Activated CD4-positive, alpha-beta T cell treated with anti-CD3 and anti-CD28 coated beads, Interleukin-2, amount 50 U/mL, for 48 hours (primary cell): ENCODE measurements around the gene HORMAD1.
A peak's percentile ranks its signal among the peaks of the same experiment; 100 is the strongest.
"Not testable (repeated sequence)": the region's sequence is repeated elsewhere in the genome, so short reads cannot be mapped to it uniquely, and the experiment has no call there.

ENCODE experiments used
- DNase-seq, 2 experiments: peaks; one replicate each; pipeline ENCODE4 v3.0.0-alpha.2; 2020

HORMAD1 gene, protein sequence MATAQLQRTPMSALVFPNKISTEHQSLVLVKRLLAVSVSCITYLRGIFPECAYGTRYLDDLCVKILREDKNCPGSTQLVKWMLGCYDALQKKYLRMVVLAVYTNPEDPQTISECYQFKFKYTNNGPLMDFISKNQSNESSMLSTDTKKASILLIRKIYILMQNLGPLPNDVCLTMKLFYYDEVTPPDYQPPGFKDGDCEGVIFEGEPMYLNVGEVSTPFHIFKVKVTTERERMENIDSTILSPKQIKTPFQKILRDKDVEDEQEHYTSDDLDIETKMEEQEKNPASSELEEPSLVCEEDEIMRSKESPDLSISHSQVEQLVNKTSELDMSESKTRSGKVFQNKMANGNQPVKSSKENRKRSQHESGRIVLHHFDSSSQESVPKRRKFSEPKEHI

DNA sequence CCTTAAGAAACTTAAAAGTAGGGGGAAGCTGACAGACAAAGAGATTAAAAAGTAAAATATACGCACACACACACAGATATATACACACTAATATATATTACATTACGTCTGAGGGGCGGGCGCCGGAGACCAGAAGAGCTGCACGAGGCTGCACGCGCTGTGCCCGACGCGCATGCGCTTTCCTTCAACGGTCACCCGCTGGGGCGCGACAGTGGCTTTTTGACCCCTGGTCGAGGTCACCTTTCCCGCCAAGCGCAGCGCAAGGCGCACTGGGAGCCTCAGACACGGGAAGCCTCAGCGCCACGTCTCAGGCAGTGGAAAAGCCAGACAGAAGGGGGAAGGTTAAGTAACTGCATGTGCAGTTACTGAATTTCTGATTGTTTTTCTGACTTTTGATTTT, at the start of gene HORMAD1:
TSS of gene HORMAD1 (minus strand) at position 193 of the 400 bp plus-strand sequence. CDS start 1,390 bp downstream, outside the sequence.
- DNase-seq: no peak

DNA sequence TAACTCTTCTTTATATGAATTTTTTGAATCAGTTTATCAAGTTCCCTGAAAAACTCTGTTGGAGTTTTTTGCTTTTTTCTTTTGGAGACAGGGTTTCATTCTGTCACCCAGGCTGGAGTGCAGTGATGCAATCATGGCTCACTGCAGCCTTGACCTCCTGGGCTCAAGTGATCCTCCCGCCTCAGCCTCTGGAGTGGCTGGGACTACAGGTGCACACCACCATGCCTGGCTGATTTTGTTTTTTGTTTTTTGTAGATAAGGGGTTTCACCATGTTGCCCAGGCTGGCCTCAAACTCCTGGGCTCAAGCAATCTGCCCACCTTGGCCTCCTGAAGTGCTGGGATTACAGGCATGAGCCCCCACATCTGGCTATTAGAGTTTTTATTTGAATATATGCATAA, 47.0 kb upstream of the HORMAD1 start:
- DNase-seq: not testable (repeated sequence)

DNA sequence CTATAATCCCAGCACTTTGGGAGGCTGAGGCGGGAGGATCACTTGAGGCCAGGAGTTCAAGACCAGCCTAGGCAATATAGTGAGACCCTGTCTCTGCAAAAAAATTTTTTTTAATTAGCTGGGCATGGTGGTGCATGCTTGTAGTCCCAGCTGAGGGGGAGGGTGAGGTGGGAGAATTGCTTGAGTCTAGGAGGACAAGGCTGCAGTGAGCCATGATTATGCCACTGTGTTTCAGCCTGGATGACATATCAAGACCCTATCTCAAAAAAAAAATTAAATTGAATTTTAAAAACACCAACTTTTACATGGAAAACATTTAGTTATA, 45.2 kb upstream of the HORMAD1 start:
- peak; percentile 5 to 8 for DNase-seq

DNA sequence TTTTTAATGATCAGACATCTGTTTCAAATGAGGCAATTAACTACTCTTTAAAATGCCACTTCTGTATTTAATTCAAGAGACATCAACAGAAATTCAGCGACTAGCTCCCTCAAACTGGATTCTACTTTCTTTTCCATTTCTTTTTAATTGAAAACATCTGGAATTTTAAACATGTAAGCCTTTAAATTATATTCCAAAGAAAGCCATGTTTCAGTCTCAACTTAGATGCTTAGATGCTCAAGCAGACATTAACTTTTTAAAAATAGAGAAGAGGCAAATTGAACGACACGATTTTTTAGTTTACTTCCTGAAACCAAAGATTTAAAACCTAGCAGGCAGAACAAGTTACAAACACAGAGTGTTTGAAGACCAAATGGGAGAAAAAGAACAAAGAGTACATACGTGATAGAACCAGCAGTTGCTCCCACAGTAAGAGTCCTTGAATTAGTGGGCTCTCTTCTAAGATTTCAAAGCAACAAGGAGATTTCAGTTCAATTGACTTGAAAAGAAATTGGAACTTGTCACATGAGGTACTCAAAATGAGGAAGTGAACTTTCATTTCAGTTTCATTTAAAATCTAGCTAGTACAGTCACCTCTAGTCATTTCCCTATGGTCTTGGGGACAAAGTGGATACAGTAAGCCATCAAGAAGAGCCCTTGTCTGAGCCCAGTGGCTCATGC, 44.7 kb upstream of the HORMAD1 start, which contains the start of gene CTSS:
TSS of gene CTSS (minus strand) at position 483 of the 681 bp plus-strand sequence. CDS start 1,015 bp downstream, outside the sequence.
- no peak for DNase-seq

DNA sequence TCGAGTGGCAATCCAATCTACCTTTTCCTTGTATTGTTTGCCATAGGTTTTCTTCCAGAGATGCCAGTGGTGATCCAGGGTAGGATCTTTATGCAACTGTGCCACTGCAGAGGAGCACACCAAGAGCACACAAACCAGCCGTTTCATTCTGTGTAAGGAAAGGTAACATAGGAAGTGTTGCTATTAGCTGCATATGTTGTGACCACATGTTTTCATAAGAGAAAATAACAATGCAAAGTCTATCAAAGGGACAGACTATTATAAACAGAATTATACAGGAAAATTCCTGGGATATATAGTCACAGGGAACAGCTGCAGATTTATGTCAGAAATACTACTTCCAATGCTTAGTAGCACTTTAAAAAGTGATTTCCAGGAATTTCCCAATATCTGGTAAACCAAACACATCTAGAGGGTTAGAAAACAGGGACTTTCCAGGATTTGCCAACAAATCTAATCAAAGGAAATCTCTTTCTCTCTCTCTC, 44.0 kb upstream of the HORMAD1 start:
- DNase-seq: no peak

DNA sequence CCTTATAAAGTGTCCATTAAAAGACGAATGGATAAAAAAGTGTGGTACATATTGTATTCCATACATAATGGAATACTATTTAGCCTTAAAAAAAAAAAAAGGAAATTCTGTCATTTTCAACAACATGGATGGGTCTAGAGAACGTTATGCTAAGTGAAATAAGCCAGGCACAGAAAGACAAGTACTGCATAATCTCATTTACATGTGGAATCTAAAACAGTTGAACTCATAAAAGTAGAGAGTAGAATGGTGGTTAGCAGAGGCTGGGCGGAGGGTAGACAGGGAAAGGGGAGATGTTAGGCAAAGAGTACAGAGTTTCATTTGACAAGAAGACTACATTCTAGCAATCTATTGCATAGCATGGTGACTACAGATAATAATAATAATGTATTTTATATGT, 42.3 kb upstream of the HORMAD1 start:
- DNase-seq: no peak

DNA sequence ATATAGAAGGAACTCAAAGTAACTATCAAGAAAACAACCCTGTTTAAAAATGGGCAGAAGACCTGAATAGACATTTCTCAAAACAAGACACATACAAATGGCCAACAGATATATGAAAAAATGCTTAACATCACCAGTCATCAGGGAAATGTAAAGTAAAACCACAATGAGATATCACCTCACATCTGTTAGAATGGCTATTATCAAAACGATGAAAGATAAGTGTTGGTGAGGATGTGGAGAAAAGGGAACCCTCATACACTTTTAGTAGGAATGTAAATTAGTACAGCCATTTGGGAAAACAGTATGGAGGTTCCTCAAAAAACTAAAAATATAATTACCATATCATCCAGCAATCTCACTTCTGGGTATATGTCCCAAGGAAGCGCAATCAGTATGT, 41.9 kb upstream of the HORMAD1 start:
- no peak for DNase-seq

DNA sequence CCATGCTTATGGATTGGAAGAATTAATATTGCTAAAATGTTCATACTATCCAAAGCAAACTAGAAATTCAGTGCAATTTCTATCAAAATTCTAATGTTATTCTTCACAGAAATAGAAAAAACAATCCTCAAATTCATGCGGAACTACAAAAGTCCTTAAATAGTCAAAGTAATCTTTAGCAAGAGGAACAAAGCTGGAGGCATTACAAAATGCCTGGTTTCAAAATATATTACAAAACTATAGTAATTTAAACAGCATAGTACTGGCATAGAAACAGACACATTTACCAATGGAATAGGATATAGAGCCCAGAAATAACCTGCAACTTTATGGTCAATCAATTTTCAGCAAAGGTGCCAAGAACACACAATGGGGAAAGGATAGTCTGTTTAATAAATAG, 41.1 kb upstream of the HORMAD1 start:
- no peak for DNase-seq

DNA sequence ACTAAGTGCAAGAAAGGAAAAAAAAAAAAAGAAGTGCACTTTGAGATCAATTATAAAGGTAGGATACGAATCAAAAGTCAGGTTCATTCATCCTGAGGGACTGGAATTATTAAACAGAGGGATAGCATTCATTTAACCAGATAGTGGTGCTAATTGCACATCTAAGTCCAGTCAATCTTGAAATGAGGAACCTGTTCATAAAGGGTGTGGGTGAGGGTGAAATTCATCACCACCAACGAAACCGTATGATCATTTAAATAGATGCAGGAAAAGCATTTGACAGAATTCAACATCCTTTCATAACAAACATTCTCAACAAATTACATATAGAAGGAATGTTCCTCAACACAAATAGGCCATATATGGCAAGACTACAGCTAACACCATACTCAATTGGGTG, 39.3 kb upstream of the HORMAD1 start:
- no peak for DNase-seq

DNA sequence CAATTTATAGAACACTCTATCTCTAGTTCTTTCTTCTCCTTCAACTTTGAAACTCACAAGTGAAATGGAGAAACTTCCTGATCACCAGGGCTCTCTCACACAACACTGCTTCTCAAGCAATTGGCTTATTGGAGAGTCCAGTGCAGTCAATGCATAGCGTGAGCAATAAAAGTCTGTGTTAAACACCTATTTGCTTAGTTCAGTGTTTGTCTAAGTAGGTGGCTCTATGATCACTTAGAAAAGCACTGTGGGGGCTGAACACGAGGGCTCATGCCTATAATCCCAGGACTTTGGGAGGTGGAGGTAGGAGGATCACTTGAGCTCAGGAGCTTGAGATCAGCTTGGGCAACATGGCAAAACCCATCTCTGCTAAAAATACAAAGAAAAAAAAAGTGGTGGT, 32.7 kb upstream of the HORMAD1 start:
- DNase-seq: no peak

DNA sequence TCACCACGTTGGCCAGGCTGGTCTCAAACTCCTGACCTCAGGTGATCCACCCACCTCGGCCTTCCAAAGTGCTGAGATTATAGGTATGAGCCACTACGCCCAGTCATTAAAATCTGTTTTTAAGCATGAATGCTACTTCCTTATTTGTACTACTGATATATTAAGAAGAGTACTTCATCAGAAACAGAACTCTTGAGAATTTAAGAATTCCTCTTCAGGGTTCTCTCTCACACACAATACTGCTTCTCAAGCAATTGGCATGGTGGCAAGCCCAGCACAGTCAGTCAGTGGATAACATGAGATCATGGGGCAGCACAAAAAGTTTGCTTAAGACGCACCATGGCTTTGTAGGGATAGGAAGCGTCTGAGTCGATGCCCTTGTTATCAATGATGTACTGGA, 30.7 kb upstream of the HORMAD1 start:
- no peak for DNase-seq

DNA sequence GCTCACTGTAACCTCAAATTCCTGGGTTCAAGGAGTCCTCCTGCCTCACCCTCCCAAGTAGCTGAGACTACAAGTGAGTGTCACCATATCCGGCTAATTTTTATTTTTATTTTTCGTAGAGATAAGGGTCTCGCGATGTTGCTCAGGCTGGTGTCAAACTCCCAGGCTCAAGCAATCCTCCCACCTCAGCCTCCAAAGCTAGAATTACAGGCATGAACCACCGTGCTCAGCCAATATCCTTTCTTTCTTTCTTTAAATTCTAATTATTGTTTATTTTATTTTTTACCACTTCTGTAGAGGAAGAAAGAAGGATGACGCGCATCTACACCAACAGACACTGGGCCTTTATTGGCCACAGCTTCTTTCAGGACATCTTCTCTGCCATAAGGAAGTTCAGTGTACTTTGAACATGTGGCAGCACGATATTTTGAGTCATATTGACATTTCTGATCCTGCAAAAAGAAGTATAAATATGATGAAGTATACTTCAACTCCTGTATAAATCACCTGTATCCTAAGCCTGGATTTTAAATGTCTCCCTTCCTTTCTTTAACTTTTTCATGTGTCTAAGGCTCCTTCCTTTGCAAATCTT, 29.1 kb upstream of the HORMAD1 start:
- no peak for DNase-seq

DNA sequence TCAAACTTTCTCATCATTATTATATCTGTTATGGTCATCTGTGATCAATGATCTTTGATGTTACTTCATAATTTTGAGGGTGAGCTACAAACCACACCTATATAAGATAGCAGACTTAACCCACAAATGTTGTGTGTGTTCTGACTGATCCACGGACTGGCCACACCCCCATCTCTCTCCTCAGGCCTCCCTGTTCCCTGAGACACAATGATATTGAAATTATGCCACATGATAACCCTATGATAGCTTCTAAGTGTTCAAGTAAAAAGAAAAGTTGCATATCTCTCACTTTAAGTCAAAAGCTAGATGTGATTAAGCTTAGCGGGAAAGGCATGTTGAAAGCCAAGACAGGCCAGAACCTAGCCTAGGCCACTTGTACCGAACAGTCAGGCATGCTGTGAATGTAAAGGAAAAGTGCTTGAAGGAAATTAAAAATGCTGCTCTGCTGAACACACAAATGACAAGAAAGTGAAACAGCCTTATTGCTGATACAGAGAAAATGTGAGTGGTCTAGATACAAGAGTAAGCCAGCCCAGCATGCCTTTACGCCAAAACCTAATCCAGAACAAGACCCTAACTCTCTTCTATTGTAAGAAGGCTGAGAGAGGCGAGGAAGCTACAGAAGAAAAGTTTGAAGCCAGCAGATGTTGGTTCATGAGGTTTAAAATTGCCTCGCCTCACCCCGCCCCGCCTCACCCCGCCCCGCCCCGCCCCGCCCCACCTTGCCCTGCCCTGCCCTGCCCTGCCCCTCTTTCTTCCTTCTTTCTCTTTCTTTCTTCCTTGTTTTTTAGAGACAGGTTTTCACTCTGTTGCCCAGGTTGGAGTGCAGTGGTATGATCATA, 28.4 kb upstream of the HORMAD1 start:
- DNase-seq: no peak

DNA sequence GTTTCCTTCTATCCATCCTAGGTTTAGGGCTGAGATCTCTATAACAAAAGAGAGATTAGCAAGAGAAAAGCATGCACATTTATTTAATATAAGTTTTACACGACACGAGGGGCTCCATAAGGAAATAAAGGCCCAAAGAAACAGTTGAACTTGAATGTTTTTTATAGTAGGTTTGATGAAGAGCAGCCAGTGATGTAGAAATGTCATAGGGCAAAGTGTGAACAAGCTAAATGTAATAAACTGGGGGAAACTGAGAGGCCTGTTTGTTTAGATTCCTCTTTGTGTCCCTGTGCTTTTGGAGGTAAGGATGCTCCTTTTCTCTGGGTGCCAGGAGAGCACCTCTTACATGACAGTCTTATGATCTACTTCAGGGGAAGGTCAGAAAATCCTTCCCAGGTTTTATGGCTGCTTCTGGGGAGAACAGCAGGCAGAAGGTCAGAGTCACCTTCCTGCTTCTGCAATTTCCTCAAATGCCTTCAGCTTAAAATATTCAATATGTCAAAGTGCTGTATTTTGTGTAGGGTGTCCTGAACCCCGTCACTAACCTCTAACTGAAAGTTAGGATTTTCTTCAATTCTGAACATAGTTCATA, 9.5 kb upstream of the HORMAD1 start:
- DNase-seq: no peak

DNA sequence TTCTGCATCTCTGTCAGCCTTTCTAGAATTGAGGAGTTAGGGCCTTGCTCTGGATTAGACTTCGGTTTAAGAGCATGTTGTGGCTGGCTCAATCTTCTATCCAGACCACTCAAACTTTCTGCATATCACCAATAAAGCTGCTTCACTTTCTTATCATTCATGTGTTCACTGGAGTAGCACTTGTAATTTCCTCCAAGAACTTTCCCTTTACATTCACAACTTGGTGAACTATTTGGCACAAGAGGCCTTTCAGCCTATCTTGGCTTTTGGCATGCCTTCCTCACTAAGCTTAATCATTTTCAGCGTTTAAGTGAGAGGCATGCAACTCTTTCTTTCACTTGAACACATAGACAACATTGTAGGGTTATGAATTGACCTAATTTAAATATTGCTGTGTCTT, 3.6 kb upstream of the HORMAD1 start:
- no peak for DNase-seq

DNA sequence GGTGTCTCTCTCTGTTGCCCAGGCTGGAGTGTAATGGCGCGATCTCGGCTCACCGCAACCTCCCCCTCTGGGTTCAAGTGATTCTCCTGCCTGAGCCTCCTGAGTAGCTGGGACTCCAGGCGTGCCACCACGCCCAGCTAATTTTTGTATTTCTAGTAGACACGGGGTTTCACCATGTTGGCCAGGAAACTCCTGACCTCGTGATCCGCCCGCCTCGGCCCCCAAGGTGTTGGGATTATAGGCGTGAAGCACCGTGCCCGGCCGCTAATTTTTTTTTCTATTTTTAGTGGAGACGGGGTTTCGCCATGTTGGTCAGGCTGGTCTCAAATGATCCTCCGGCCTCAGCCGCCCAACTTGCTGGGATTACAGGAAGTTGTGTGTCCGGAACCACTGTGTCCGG, 597 bp downstream of the HORMAD1 start:
- no peak for DNase-seq

DNA sequence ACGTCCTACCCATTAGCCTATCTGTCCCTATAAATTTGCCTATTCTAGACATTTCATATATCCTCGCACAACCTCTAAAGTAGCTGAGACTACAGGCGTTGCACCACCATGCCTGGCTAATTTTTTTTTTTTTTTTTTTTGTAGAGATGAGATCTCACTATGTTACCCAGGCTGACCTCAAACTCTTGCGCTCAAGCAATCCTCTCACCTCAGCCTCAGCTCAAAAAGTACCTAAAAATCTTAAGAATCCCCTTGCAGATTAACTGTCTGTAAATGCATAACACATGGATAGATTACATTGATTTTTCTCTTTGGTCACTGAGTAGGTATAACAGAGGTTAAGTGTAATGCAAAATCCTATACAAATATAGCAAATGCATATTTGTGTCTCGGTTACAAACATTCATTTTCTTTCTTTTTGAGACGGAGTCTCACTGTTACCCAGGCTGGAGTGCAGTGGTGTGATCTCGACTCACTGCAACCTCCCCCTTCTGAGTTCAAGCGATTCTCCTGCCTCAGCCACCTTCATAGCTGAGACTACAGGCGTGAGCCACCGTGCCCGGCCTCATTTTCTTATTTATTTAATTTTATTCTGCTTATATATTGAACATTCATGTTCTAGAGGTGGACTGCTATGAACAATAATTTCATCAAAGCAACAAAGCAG, 2.3 kb downstream of the HORMAD1 start:
- DNase-seq: no peak

DNA sequence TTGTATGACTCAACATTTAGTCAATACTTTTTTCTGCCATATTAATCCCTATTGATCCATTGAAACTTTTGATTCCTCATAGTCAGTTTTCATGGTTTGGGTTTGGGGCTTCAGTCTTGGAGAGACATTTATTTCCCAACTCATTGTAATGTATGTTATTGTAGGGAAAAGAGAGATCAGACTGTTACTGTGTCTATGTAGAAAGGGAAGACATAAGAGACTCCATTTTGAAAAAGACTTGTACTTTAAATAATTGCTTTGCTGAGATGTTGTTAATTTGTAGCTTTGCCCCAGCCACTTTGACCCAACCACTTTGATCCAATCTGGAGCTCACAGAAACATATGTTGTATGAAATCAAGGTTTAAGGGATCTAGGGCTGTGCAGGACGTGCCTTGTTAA, 11.7 kb downstream of the HORMAD1 start:
- not testable (repeated sequence) for DNase-seq

DNA sequence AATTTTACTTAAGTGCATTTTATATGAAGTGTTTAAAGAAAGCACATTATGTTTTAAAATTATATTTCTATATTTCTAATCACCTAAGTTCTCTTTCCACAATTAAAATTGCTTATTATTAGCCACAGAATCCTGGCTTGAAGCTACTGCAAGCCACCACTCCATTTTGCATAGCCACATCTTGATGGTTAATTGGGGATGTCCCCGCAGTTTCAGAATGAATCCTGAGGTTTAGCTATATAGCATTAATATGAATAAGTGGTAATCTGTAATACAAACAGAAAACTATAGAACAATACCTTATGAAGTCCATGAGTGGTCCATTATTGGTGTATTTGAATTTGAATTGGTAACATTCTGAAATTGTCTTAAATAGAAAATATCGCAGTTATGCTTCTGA, 12.1 kb downstream of the HORMAD1 start:
- DNase-seq: peak; percentile 12 to 31

DNA sequence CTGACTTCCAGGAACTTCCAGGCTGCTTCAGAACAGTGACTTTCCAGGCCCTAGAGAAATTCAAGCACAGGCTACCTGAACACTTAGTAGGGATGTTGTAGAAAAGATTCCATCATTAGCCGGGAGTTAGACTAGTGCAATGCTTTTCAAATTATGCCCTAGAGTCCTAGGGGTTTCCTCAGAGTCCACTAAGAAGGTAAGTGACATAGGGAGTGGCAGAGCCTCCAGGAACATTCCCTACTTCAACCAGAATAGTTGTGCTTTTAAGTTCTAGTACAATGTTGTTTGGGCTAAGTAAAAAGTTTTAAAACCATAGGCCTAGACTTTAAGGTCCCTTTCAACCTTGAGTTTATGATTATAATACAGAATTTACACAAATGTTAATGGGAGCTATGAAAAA, 14.6 kb downstream of the HORMAD1 start:
- DNase-seq: no peak

DNA sequence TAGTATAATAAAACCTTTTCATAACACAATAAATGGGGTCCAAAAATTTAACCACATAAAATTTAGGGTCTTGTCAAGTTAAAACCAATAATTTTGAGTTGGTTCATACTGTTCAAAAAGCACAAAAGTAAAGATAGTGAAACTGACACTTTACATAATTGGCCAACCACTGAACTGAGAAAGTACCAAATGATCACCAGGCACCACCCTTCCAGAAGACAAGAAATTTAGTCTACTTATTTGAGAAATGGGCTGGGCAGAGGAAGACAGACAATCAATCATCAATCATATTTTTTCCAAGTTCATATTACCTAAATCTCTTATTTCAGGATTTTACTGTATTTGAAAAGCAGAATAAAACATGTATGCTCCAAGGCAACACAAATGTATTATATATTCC, 17.3 kb downstream of the HORMAD1 start:
- no peak for DNase-seq
